T-helper 2 cell treated with Interferon-gamma antibody and Interleukin-4, amounts not matched to agents 100 ng/mL and 5 ng/mL, for 36 hours (primary cell): Measurements from ENCODE around the gene CCDC197. TPM values are rescaled to one million over a fixed set of nuclear protein-coding genes. Genes with fewer than 3 reads are reported as not detected.

Source experiments
- intact Hi-C: fragments of 100-400 bp; cut with micrococcal nuclease; formaldehyde crosslinking; loops from one replicate; pipeline ENCODE4 v1.15.1; 2023
- total RNA-seq: library from RNA; stranded (reverse); gene quantifications from 2 replicates; pipeline ENCODE4 v1.2.3, GENCODE V29; 2022

Gene CCDC197
- total RNA-seq, 1 donor from 2014 or later = not detected

GRCh38 chr14:93997916-93998870 lies 1.1 kb downstream of the CCDC197 start:
- intact Hi-C loops = no loop called here

- intact Hi-C loops = no loop called here
Measured at GRCh38 chr14:93998871-93999403, 1.8 kb downstream of the CCDC197 start.

GRCh38 chr14:93999573-93999972 lies 2.5 kb downstream of the CCDC197 start:
- intact Hi-C loops = no loop called here

GRCh38 chr14:94000267-94000666 lies 3.2 kb downstream of the CCDC197 start:
- intact Hi-C loops = no loop called here

GRCh38 chr14:94001016-94001415 lies 3.9 kb downstream of the CCDC197 start:
- intact Hi-C loops = loop anchor here (1.0 kb wide), 3 partner anchors 23 to 62 kb away; no protein-coding TSS in a partner anchor

- intact Hi-C loops = loop anchor here (1.0 kb wide), 3 partner anchors 23 to 62 kb away; no protein-coding TSS in a partner anchor
Measured at GRCh38 chr14:94001501-94002396, 4.6 kb downstream of the CCDC197 start.

GRCh38 chr14:94003397-94003796 lies 6.3 kb downstream of the CCDC197 start:
- intact Hi-C loops = no loop called here

GRCh38 chr14:94004015-94004414 lies 6.9 kb downstream of the CCDC197 start:
- intact Hi-C loops = no loop called here

- intact Hi-C loops = no loop called here
Measured at GRCh38 chr14:94005324-94006073, 8.4 kb downstream of the CCDC197 start.

- intact Hi-C loops = no loop called here
Measured at GRCh38 chr14:94008234-94008633, 11.1 kb downstream of the CCDC197 start.

- intact Hi-C loops = no loop called here
Measured at GRCh38 chr14:94009767-94010166, 12.7 kb downstream of the CCDC197 start.

- intact Hi-C loops = no loop called here
Measured at GRCh38 chr14:94010625-94011024, 13.5 kb downstream of the CCDC197 start.

GRCh38 chr14:94011795-94012194 lies 14.7 kb downstream of the CCDC197 start:
- intact Hi-C loops = loop anchor here (2.0 kb wide), 1 partner anchor 15 kb away; the partner anchor contains the start of gene OTUB2

- intact Hi-C loops = no loop called here
Measured at GRCh38 chr14:94014382-94014781, 17.3 kb downstream of the CCDC197 start.

GRCh38 chr14:94015223-94015622 lies 18.1 kb downstream of the CCDC197 start:
- intact Hi-C loops = no loop called here

GRCh38 chr14:94016446-94016976 lies 19.4 kb downstream of the CCDC197 start:
- intact Hi-C loops = no loop called here

- intact Hi-C loops = no loop called here
Measured at GRCh38 chr14:94018308-94018707, 21.2 kb downstream of the CCDC197 start.

GRCh38 chr14:94019329-94019728 lies 22.2 kb downstream of the CCDC197 start:
- intact Hi-C loops = no loop called here

- intact Hi-C loops = loop anchor here (2.0 kb wide), 1 partner anchor 41 kb away; no protein-coding TSS in a partner anchor
Measured at GRCh38 chr14:94020267-94020666, 23.2 kb downstream of the CCDC197 start.

- intact Hi-C loops = loop anchor here (2.0 kb wide), 1 partner anchor 42 kb away; no protein-coding TSS in a partner anchor
Measured at GRCh38 chr14:94021001-94021400, 23.9 kb downstream of the CCDC197 start.
